Measurements from ENCODE around the gene DDC. TPM values are rescaled to one million over a fixed set of nuclear protein-coding genes. Genes with fewer than 3 reads are reported as not detected.

DDC gene
- total RNA-seq, 1 donor from 2014 or later = not detected

DNA sequence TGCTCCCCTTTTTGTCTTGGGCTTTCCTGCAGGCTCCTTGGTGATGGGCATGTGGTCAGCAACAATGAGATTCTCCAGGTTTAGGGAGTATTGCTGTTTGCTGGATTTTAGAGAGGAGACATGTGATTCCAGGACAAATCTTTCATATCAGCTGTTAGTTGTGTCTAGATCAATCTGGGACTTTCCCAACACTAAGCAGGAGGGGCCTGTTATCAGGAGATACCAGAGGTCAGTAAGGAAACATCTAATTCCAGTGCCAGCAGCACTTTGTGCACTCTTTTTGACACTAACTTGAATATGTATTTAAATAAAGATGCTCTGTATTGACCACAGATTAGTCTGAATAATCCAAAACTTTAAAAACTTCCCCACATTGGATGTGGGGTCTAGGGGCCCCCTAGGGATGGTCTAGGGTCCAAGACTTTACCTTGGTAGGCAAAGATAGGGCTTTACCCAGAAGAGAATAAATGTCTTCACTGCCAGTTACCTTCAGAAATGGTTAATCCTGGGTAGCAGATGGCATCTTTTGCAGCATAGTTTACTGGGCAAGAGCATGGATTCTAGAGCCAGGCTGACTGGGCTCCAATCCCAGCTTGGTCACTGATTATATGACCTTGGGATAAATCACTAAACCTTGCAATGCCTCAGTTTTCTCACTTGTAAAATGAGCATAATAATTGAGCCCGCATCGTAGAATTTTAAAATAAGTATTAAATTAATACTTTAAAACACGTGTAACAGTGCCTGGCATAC is 108.7 kb downstream of the DDC start:
- H3K36me3 Mint-ChIP-seq (ENCODE audit: low read depth) = no peaks in the 10 kb centered on the region
- H3K27me3 Mint-ChIP-seq (ENCODE audit: low read depth) = peaks cover 45% of the 10 kb centered on the region
- TF ChIP-seq CTCF (IDR thresholded peaks at IDR 0.05) = no peak
- DNase-seq (ENCODE audit: low spot score) = no peak
- no peak overlapping the region for H3K27ac Mint-ChIP-seq (ENCODE audit: unreplicated experiment)
- no peaks in the 10 kb centered on the region for H3K4me1 Mint-ChIP-seq (ENCODE audit: low read depth)
- H3K9me3 Mint-ChIP-seq (ENCODE audit: low read depth) = no peaks in the 10 kb centered on the region
- no peak overlapping the region for H3K4me3 Mint-ChIP-seq (ENCODE audit: unreplicated experiment)

DNA sequence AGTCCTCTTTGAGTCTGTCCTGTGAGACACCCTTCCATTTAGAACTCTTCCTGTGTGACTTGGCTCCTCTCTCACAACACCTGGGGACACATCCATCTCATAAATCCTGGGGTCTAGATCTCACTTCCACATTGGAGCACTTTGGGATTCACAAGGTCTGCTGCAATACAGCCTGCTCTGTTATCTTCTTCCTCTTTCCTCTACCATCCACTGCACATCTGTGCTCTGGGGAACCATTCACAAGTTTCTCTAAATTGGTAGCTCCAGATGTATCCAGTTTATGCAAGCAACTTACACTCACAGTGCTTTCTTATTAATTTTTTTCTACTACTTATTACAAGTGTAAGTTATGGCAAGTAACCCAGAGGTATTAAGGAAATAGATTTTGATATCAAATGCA is 109.5 kb downstream of the DDC start:
- DNase-seq (ENCODE audit: low spot score) = no peak
- Mint-ChIP-seq H3K27me3 (ENCODE audit: low read depth) (peaks cover 45% of the 10 kb centered on the region), H3K36me3 (ENCODE audit: low read depth) (no peaks in the 10 kb centered on the region), H3K4me3 (ENCODE audit: unreplicated experiment) (no peak overlapping the region), H3K27ac (ENCODE audit: unreplicated experiment) (no peak overlapping the region), H3K4me1 (ENCODE audit: low read depth) (no peaks in the 10 kb centered on the region), H3K9me3 (ENCODE audit: low read depth) (no peaks in the 10 kb centered on the region)
- no peak for TF ChIP-seq CTCF (IDR thresholded peaks at IDR 0.05)

DNA sequence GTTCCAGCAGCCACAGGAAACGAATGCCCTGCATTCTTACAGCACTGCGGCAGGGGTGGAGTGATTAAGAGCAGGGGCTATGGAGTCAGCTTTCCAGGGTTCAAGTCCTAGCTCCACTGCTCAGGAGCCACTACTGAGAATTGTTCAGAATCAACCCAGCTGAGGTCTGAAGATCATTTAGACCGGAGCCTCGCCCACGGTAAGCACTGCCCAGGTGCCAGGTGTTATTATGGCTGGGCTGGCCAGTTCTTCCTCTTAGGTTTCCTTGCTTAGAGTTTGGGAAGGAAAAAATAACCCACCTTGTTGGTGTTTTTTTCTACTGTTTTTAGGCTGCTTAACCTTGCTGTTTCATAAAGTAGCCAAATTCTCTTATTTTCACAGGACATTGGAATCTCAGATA is 110.2 kb downstream of the DDC start:
- Mint-ChIP-seq H3K4me3 (ENCODE audit: unreplicated experiment) (no peak overlapping the region), H3K27ac (ENCODE audit: unreplicated experiment) (no peak overlapping the region), H3K27me3 (ENCODE audit: low read depth) (peaks cover 45% of the 10 kb centered on the region), H3K9me3 (ENCODE audit: low read depth) (no peaks in the 10 kb centered on the region), H3K36me3 (ENCODE audit: low read depth) (no peaks in the 10 kb centered on the region), H3K4me1 (ENCODE audit: low read depth) (peaks cover 3% of the 10 kb centered on the region)
- no peak for DNase-seq (ENCODE audit: low spot score)
- no peak for TF ChIP-seq CTCF (IDR thresholded peaks at IDR 0.05)

GRCh38 chr7:50450590-50451032 is 114.6 kb downstream of the DDC start:
- peaks cover 18% of the 10 kb centered on the region for H3K4me1 Mint-ChIP-seq (ENCODE audit: low read depth)
- no peaks in the 10 kb centered on the region for H3K9me3 Mint-ChIP-seq (ENCODE audit: low read depth)
- H3K27me3 Mint-ChIP-seq (ENCODE audit: low read depth) = peaks cover 19% of the 10 kb centered on the region
- DNase-seq (ENCODE audit: low spot score) = no peak
- peaks cover 3% of the 10 kb centered on the region for H3K36me3 Mint-ChIP-seq (ENCODE audit: low read depth)
- no peak for TF ChIP-seq CTCF (IDR thresholded peaks at IDR 0.05)
- peak overlapping the region; percentile 29 for H3K27ac Mint-ChIP-seq (ENCODE audit: unreplicated experiment)
- H3K4me3 Mint-ChIP-seq (ENCODE audit: unreplicated experiment) = peak overlapping the region; percentile 81

DNA sequence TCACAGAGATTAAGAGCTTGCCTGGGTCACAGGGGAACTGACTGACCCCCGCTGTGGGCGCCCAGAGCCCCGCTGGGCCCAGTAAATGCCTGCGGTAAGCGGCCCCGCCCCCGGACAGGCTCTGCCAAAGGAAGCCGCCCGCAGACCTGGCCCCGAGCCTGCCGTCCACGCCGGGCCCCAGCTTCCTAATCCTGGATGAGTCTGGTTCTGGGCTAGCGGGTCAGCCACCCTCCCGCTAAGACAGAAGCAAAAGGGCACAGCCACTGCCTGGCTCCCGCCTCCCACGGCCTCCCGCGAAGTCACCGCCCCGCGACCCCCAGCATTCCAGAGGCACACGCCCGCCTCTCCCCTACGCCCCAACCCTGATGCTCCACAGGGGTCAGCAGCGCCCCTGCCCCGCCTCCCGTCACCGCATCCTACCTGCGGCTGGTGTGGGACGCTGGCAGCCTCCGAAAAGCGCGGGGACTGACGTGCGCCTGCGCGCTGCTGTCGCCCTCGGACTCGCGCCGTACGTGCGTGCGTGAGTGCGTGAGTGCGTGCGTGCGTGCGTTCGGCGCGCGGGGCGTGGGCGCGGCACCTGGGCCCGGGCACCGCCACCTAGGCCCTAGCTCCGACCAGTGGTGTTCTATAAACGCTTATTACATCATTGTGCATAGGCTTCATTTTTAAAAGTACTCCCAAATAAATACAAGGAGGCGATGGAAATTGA is 115.2 kb downstream of the DDC start, which contains the start of gene FIGNL1:
TSS of gene FIGNL1 (minus strand) at position 470 of the 709 bp plus-strand sequence. CDS start 3,063 bp downstream, outside the sequence.
- H3K4me3 Mint-ChIP-seq (ENCODE audit: unreplicated experiment) = peak within 1 kb of the TSS; percentile 81
- peaks cover 4% of the 10 kb centered on the region for H3K36me3 Mint-ChIP-seq (ENCODE audit: low read depth)
- H3K27ac Mint-ChIP-seq (ENCODE audit: unreplicated experiment) = peak within 1 kb of the TSS; percentile 77
- no peak for TF ChIP-seq CTCF (IDR thresholded peaks at IDR 0.05)
- no peak for DNase-seq (ENCODE audit: low spot score)
- no peaks in the 10 kb centered on the region for H3K9me3 Mint-ChIP-seq (ENCODE audit: low read depth)
- H3K27me3 Mint-ChIP-seq (ENCODE audit: low read depth) = peaks cover 16% of the 10 kb centered on the region
- H3K4me1 Mint-ChIP-seq (ENCODE audit: low read depth) = peaks cover 18% of the 10 kb centered on the region
